K562 (cell line): ENCODE measurements around the gene KARS1. TPM values are rescaled to one million over a fixed set of nuclear protein-coding genes. Genes with fewer than 3 reads are reported as not detected.

Experiments
- ATAC-seq: fragments of 200-7000 bp; cut with Tn5 transposase; 3 replicates; pipeline ENCODE4 v1.9.1; 2020; ENCODE audit warnings: moderate library complexity
- BruUV-seq: library from RNA; stranded (reverse); fragments of 400-500 nt; replicated peaks from 2 replicates; lab custom pipeline; 2021; lab: Mats Ljungman, UMichigan
- CTCF ChIA-PET: fragments of 300-600 bp; formaldehyde crosslinking; extraction: SDS; loops from one replicate; lab custom pipeline; 2021; ENCODE audit warnings: low intra/inter-chr PET ratio; lab: Yijun Ruan, JAX
- POLR2A ChIA-PET: fragments of 300-600, 350-650 bp; sonication (Branson Sonifier 250); formaldehyde crosslinking; extraction: SDS; loops from one replicate; lab custom pipeline; 2021; ENCODE audit warnings: antibody characterized with exemption, inconsistent platforms; lab: Yijun Ruan, JAX
- DNase-seq, 4 experiments: peaks; one replicate each; pipeline versions ENCODE4 v3.0.0 to v3.0.0-alpha.2; 2011 to 2018; ENCODE audit warnings: low spot score in 3 of 4, mixed read lengths in 3 of 4; ENCODE audit errors: extremely low read depth in 1 of 4
- FAIRE-seq: peaks from 2 replicates; lab custom pipeline; 2011; peaks lifted over from hg19 to GRCh38; lab: Jason Lieb, UNC
- H2AFZ ChIP-seq: 2 replicates; pipeline ENCODE4 v1.6.0; 2011; ENCODE audit warnings: low read depth, low read length, control low read depth, inconsistent platforms
- H3K27ac ChIP-seq: fragments of 200-600 bp; 3 replicates; pipeline ENCODE4 v1.8.0; 2011; ENCODE audit warnings: low read depth, mild to moderate bottlenecking, control low read depth, inconsistent platforms, low read length, moderate library complexity, mixed read lengths; ENCODE audit errors: extremely low read depth
- H3K27me3 ChIP-seq, 2 experiments: fragments of 300-600 bp in 1 of 2; 2 replicates in 1 of 2; 3 replicates in 1 of 2; pipeline versions ENCODE4 v1.6.0 to v1.8.0; 2011; ENCODE audit warnings: inconsistent platforms in 2 of 2, low read length in 2 of 2, mild to moderate bottlenecking in 1 of 2, mixed read lengths in 1 of 2, moderate library complexity in 1 of 2; ENCODE audit not compliant: control insufficient read depth in 2 of 2, insufficient read depth in 2 of 2
- H3K36me3 ChIP-seq: fragments of 300-600 bp; 3 replicates; pipeline ENCODE4 v1.8.0; 2011; ENCODE audit warnings: mild to moderate bottlenecking, low read length, inconsistent platforms; ENCODE audit not compliant: control insufficient read depth, insufficient read depth
- H3K4me1 ChIP-seq, 2 experiments: fragments of 200-600 bp in 1 of 2; replicated peaks in 1 of 2; 2 replicates in 1 of 2; 3 replicates in 1 of 2; pipeline versions ENCODE4 v1.5.1 to v1.8.0; 2011; ENCODE audit warnings: inconsistent platforms in 2 of 2, low read length in 2 of 2, mild to moderate bottlenecking in 1 of 2, mixed read lengths in 1 of 2, moderate library complexity in 1 of 2; ENCODE audit not compliant: control insufficient read depth in 2 of 2, insufficient read depth in 2 of 2
- H3K4me2 ChIP-seq: 2 replicates; pipeline ENCODE4 v1.6.1; 2011; ENCODE audit warnings: low read length, control low read depth, inconsistent platforms, mixed read lengths; ENCODE audit not compliant: insufficient read depth
- H3K4me3 ChIP-seq: fragments of 200-600 bp; sonication (generic), shearing (Covaris generic); 2 replicates; pipeline ENCODE4 v1.5.1; 2016; ENCODE audit warnings: control low read depth, inconsistent platforms
- H3K79me2 ChIP-seq: fragments of 200-600 bp; 3 replicates; pipeline ENCODE4 v1.8.0; 2011; ENCODE audit warnings: low read length, inconsistent platforms; ENCODE audit not compliant: control insufficient read depth, insufficient read depth
- H3K9ac ChIP-seq, 2 experiments: 2 replicates each; pipeline versions ENCODE4 v1.6.0 to v1.6.1; 2011; ENCODE audit warnings: low read depth in 2 of 2, low read length in 2 of 2, control low read depth in 1 of 2, inconsistent platforms in 1 of 2, mild to moderate bottlenecking in 1 of 2, mixed read lengths in 1 of 2; ENCODE audit not compliant: insufficient read depth in 1 of 2
- H3K9me1 ChIP-seq: one replicate; pipeline ENCODE4 v1.6.0; 2011; ENCODE audit warnings: inconsistent platforms, mild to moderate bottlenecking, low read length, moderate library complexity; ENCODE audit not compliant: control insufficient read depth, insufficient read depth
- H3K9me3 ChIP-seq: replicated peaks from 2 replicates; pipeline ENCODE4 v1.5.1; 2011; ENCODE audit warnings: low read depth, low read length, inconsistent platforms; ENCODE audit not compliant: control insufficient read depth, insufficient read depth
- H4K20me1 ChIP-seq: replicated peaks from 2 replicates; pipeline ENCODE4 v1.6.1; 2011; ENCODE audit warnings: low read length, inconsistent platforms, mixed read lengths; ENCODE audit not compliant: control insufficient read depth, insufficient read depth
- EGR1 ChIP-seq: fragments of 450-650 bp; conservative IDR thresholded peaks from 2 replicates; pipeline ENCODE4 v1.6.1; 2017; ENCODE audit warnings: mild to moderate bottlenecking
- HIVEP1 ChIP-seq: fragments of 250-450 bp; sonication (Bioruptor Pico); IDR thresholded peaks from 2 replicates; pipeline ENCODE4 v1.4.0; 2020; ENCODE audit warnings: mild to moderate bottlenecking
- HNRNPL ChIP-seq: fragments of 200-400 bp; formaldehyde crosslinking; IDR thresholded peaks from 2 replicates; pipeline ENCODE4 v1.6.1; 2017; ENCODE audit warnings: low read depth, mild to moderate bottlenecking, low read length
- IFI16 ChIP-seq: fragments of 250-450 bp; sonication (Bioruptor Pico); IDR thresholded peaks from 2 replicates; pipeline ENCODE4 v2.1.2; 2022; ENCODE audit warnings: mild to moderate bottlenecking, inconsistent platforms
- ILK ChIP-seq: fragments of 450-650 bp; IDR thresholded peaks from 2 replicates; pipeline ENCODE4 v1.6.1; 2016; ENCODE audit warnings: missing genetic modification characterization, low read depth, mild to moderate bottlenecking, missing compliant biosample characterization, moderate library complexity, borderline replicate concordance
- KAT7 ChIP-seq: sonication (generic); formaldehyde crosslinking; IDR thresholded peaks from 2 replicates; pipeline ENCODE4 v1.8.0; 2022; ENCODE audit warnings: missing genetic modification reagents, mild to moderate bottlenecking, borderline replicate concordance
- MAFF ChIP-seq: IDR thresholded peaks from 2 replicates; pipeline ENCODE4 v1.6.1; 2012; ENCODE audit warnings: low read length, improper control_type of control experiment
- MBD2 ChIP-seq: sonication (generic); IDR thresholded peaks from 2 replicates; pipeline ENCODE4 v1.6.1; 2016; ENCODE audit warnings: low read depth, borderline replicate concordance
- POU5F1 ChIP-seq: fragments of 150-350 bp; IDR thresholded peaks from 2 replicates; pipeline ENCODE4 v1.6.1; 2014; ENCODE audit warnings: borderline replicate concordance, low read length, low read depth, mild to moderate bottlenecking; ENCODE audit not compliant: partially characterized antibody
- TAF9B ChIP-seq: fragments of 450-650 bp; IDR thresholded peaks from 2 replicates; pipeline ENCODE4 v1.6.1; 2018; ENCODE audit warnings: mild to moderate bottlenecking; ENCODE audit not compliant: partially characterized antibody
- ZNF311 ChIP-seq: fragments of 250-450 bp; sonication (Bioruptor Pico); IDR thresholded peaks from 2 replicates; pipeline ENCODE4 v1.4.0; 2020; ENCODE audit warnings: mild to moderate bottlenecking, moderate library complexity
- ZNF354B ChIP-seq: fragments of 250-450 bp; sonication (Bioruptor Pico); IDR thresholded peaks from 2 replicates; pipeline ENCODE4 v1.4.0; 2020
- ZNF740 ChIP-seq, 3 experiments: fragments of 200-800 bp in 1 of 3; sonication (Bioruptor generic) in 1 of 3; sonication (generic) in 1 of 3; formaldehyde crosslinking in 1 of 3; IDR thresholded peaks; 2 replicates each; pipeline versions ENCODE4 v1.6.1 to v1.8.0; 2016 to 2022; ENCODE audit warnings: mild to moderate bottlenecking in 2 of 3, missing compliant biosample characterization in 2 of 3, missing genetic modification characterization in 2 of 3, missing genetic modification reagents in 1 of 3
- ZNF830 ChIP-seq: fragments of 250-450 bp; sonication (Bioruptor Pico); IDR thresholded peaks from 2 replicates; pipeline ENCODE4 v1.5.0; 2021; ENCODE audit warnings: mild to moderate bottlenecking
- ZZZ3 ChIP-seq: fragments of 450-650 bp; IDR thresholded peaks from 2 replicates; pipeline ENCODE4 v1.6.1; 2016; ENCODE audit warnings: antibody characterized with exemption, mild to moderate bottlenecking, moderate library complexity
- WGBS: fragments of 100-300 bp; shearing (Covaris generic); methylation state at CpG from one replicate; pipeline ENCODE4 v1.1.6; 2016; ENCODE audit warnings: low coverage, mixed read lengths; ENCODE audit not compliant: insufficient coverage; ENCODE audit errors: missing lambda C conversion rate; 5-methylcytosine and 5-hydroxymethylcytosine counted together
- in situ Hi-C: fragments of 300-500 bp; cut with MboI; formaldehyde crosslinking; loops from 4 replicates; pipeline ENCODE4 v1.15.0; 2018; ENCODE audit warnings: inconsistent platforms, mixed read lengths
- intact Hi-C: fragments of 100-400 bp; cut with micrococcal nuclease; formaldehyde crosslinking; loops from 2 replicates; pipeline ENCODE4 v1.14.2; 2022
- polyA plus RNA-seq, 8 experiments: library from polyadenylated mRNA; depleted of rRNA in 4 of 8; stranded (reverse) in 5 of 8; unstranded in 3 of 8; fragments of >200 nt; fragmentation: Nextera tagmentation in 2 of 8; fragmentation: Illumina TruSeq in 1 of 8; extraction: Ambion mirVana in 2 of 8; extraction: Trizol in 1 of 8; gene quantifications; 2 replicates each; pipeline versions ENCODE4 v1.2.1 to v1.2.3, GENCODE V29; 2011 to 2014; ENCODE audit warnings: inconsistent platforms in 1 of 8, missing spikeins in 1 of 8
- total RNA-seq, 7 experiments: library from RNA; depleted of rRNA in 6 of 7; stranded (reverse); fragments of >200 nt in 6 of 7; fragmentation: Illumina TruSeq in 2 of 7; extraction: Trizol in 2 of 7; gene quantifications; 2 replicates each; pipeline versions ENCODE4 v1.2.1 to v1.2.3, GENCODE V29; 2011 to 2021; ENCODE audit warnings: low replicate concordance in 1 of 7
- TF ChIP-seq, protein P1 (sequence below): sonication (generic); formaldehyde crosslinking; IDR thresholded peaks from 2 replicates; pipeline ENCODE4 v1.8.0; 2023; ENCODE audit warnings: missing genetic modification reagents, mild to moderate bottlenecking, borderline replicate concordance

The KARS1 gene
- total and polyA plus RNA-seq, 9 of the 15 experiments (the other 6 are each of a cell fraction or from before 2014, with no cell fraction given): 223 to 386 (median 304) TPM

DNA sequence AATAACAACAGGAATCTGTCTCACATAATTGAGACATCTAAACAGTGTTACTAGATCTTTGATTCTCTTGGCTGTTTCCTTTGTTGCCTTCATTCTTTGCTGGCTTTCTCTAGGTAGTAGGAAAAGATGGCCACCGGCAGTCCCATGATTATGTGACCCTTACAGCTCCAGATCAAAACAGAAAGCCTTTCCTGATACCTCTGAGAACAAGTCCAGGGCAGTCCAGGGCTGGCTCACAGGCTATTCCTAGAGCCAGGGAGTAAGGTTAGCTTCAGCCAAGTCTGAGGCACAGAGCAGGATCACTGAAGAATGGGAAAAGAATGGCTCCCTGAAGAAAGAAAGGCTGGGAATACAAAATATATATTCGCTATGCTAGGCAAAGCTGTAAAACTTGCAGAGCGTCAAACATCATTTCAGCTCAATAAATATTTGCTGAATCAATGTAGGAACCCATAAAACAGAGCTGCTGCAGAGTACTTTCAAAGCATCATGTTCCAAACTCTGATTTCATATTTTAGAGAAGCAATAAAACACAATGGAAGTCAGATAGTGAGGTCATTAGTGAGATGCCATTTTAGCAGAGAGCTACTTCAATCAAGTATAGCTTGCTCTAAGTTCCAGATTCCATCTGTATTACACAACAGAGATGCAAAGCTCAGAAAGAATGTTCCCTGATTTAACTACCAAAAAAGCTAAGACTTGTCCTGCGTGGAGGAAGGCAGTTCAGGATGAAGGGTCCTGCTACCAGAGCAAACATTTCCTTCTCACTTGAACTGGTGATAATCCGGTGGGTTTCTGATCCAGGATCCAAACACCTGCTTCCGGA, 47.8 kb downstream of the KARS1 start:
- no peak for FAIRE-seq
- H3K4me1 ChIP-seq: peaks cover 0 to 7% of the 10 kb centered on the region in 2 experiments; a peak in 3 of 5 replicates
- no peak overlapping the region for H3K4me2 ChIP-seq
- no peaks in the 10 kb centered on the region for H3K27me3 ChIP-seq
- ATAC-seq: no peak
- CTCF ChIA-PET: no interaction called here
- no peaks in the 10 kb centered on the region for H3K9me1 ChIP-seq
- no peak overlapping the region for H3K9ac ChIP-seq
- in situ Hi-C loops (no loop called here), intact Hi-C loops (no loop called here)
- no peak overlapping the region for H3K27ac ChIP-seq
- no peak overlapping the region for H3K4me3 ChIP-seq
- no peaks in the 10 kb centered on the region for H3K9me3 ChIP-seq
- H3K79me2 ChIP-seq: no peaks in the 10 kb centered on the region
- WGBS: 86% methylated on average over 6 of the region's 6 CpGs
- H3K36me3 ChIP-seq: peaks cover 31% of the 10 kb centered on the region; the same call in 2 of the 3 replicates
- DNase-seq: no peak
- H2AFZ ChIP-seq: no peak overlapping the region
- BruUV-seq: TSS peak; percentile 28
- POLR2A ChIA-PET: interaction anchor here (0.6 to 1.4 kb wide), 4 partner anchors 11 to 310 kb away, joined by 3 to 7 read pairs (median 4); no protein-coding TSS in a partner anchor
- no peaks in the 10 kb centered on the region for H4K20me1 ChIP-seq
- TF ChIP-seq TAF9B (no peak), EGR1 (no peak), ZNF354B (CRISPR knock-in tag) (no peak), KAT7 (CRISPR knock-in tag) (no peak), MBD2 (no peak), HIVEP1 (no peak), IFI16 (CRISPR knock-in tag) (no peak), ILK (tag) (no peak), HNRNPL (no peak), ZNF740 (CRISPR knock-in tag; IDR thresholded peaks at IDR 0.05) (no peak), ZNF740 (tag; IDR thresholded peaks at IDR 0.05) (no peak), ZZZ3 (no peak), MAFF (no peak), ZNF311 (no peak), ZNF830 (CRISPR knock-in tag) (no peak), POU5F1 (no peak)
- TF ChIP-seq, protein P1, sequence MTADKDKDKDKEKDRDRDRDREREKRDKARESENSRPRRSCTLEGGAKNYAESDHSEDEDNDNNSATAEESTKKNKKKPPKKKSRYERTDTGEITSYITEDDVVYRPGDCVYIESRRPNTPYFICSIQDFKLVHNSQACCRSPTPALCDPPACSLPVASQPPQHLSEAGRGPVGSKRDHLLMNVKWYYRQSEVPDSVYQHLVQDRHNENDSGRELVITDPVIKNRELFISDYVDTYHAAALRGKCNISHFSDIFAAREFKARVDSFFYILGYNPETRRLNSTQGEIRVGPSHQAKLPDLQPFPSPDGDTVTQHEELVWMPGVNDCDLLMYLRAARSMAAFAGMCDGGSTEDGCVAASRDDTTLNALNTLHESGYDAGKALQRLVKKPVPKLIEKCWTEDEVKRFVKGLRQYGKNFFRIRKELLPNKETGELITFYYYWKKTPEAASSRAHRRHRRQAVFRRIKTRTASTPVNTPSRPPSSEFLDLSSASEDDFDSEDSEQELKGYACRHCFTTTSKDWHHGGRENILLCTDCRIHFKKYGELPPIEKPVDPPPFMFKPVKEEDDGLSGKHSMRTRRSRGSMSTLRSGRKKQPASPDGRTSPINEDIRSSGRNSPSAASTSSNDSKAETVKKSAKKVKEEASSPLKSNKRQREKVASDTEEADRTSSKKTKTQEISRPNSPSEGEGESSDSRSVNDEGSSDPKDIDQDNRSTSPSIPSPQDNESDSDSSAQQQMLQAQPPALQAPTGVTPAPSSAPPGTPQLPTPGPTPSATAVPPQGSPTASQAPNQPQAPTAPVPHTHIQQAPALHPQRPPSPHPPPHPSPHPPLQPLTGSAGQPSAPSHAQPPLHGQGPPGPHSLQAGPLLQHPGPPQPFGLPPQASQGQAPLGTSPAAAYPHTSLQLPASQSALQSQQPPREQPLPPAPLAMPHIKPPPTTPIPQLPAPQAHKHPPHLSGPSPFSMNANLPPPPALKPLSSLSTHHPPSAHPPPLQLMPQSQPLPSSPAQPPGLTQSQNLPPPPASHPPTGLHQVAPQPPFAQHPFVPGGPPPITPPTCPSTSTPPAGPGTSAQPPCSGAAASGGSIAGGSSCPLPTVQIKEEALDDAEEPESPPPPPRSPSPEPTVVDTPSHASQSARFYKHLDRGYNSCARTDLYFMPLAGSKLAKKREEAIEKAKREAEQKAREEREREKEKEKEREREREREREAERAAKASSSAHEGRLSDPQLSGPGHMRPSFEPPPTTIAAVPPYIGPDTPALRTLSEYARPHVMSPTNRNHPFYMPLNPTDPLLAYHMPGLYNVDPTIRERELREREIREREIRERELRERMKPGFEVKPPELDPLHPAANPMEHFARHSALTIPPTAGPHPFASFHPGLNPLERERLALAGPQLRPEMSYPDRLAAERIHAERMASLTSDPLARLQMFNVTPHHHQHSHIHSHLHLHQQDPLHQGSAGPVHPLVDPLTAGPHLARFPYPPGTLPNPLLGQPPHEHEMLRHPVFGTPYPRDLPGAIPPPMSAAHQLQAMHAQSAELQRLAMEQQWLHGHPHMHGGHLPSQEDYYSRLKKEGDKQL (CRISPR knock-in tag): no peak
